ENCODE results near the gene C19orf53. TPM values are rescaled to one million over a fixed set of nuclear protein-coding genes. Genes with fewer than 3 reads are reported as not detected.
"Not testable (repeated sequence)": the region's sequence is repeated elsewhere in the genome, so short reads cannot be mapped to it uniquely, and the experiment has no call there.

C19orf53 gene
- total and polyA plus RNA-seq, 7 experiments from 2014 or later: 57.2 to 289 (median 89.0) TPM

GRCh38 chr19:13779794-13780193, 5.5 kb downstream of the C19orf53 start:
- H3K4me1 ChIP-seq (ENCODE audit: control insufficient read depth in 2 of 2, insufficient read depth in 2 of 2, low read length in 2 of 2): peaks cover 6 to 16% of the 10 kb centered on the region in 2 donors
- POLR2A ChIA-PET: interaction anchor here (1.2 kb wide), 1 partner anchor 82 kb away, joined by 3 read pairs; no protein-coding TSS in a partner anchor
- H3K9me3 Mint-ChIP-seq; H3K27me3 Mint-ChIP-seq; H3K4me3 ChIP-seq (ENCODE audit: low read length); DNase-seq; ATAC-seq; H3K9me3 ChIP-seq (ENCODE audit: control insufficient read depth in 2 of 3, low read length in 3 of 3); H3K27ac ChIP-seq (ENCODE audit: low read depth, low read length); H3K27me3 ChIP-seq (ENCODE audit: control insufficient read depth in 2 of 2, insufficient read depth in 2 of 2, low read length in 2 of 2); H3K4me3 Mint-ChIP-seq: not testable (repeated sequence)
- H3K27ac Mint-ChIP-seq: peak overlapping the region in 2 of 9 donors; percentile 21 to 47
- peaks cover 4 to 19% (median 8%) of the 10 kb centered on the region in 5 donors for H3K36me3 Mint-ChIP-seq
- peaks cover 5 to 40% (median 7%) of the 10 kb centered on the region in 3 experiments for H3K36me3 ChIP-seq (ENCODE audit: control insufficient read depth in 2 of 3, insufficient read depth in 3 of 3, low read length in 3 of 3)
- CTCF ChIA-PET: interaction anchor here (0.6 kb wide), 1 partner anchor 32 kb away, joined by 4 read pairs; no protein-coding TSS in a partner anchor
- intact Hi-C loops (cut with micrococcal nuclease): loop anchor here in 1 of 2 donors (10.0 kb wide), 1 partner anchor 305 kb away; the partner anchor contains the start of gene C19orf67
- H3K4me1 Mint-ChIP-seq: peaks cover 8 to 41% (median 35%) of the 10 kb centered on the region in 7 donors

DNA sequence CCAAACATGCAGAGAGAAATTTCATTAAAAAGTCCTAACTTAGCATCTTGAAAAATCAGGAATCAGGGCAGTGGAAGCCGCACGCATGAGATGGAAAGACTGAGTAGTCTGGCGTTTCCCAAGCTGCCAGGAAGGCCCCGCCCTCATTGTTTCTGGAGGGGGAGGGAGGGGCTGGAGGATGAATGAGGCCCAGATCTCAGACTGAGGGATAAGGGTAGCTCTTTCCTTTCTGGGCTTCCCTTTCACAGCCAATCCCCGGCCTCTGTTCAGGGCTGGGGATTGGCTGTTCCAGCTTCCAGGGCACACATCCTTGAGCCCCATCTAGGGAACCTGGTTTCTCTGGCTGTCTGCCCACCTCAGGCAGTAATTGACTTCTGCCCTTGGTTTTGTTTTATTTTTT, 7.3 kb downstream of the C19orf53 start:
- Mint-ChIP-seq H3K9me3 (no peaks in the 10 kb centered on the region), H3K36me3 (peaks cover 1 to 12% (median 3%) of the 10 kb centered on the region in 5 donors), H3K4me1 (peaks cover 5 to 31% (median 26%) of the 10 kb centered on the region in 7 donors), H3K27ac (peak overlapping the region in 5 of 9 donors; percentile 79 to 88 (median 83)), H3K4me3 (peak overlapping the region in 1 of 10 donors; percentile 20), H3K27me3 (no peaks in the 10 kb centered on the region)
- no peak for ATAC-seq
- ChIA-PET CTCF (interaction anchor here (0.9 to 10.8 kb wide), 4 partner anchors 55 to 78 kb away, joined by 3 to 227 read pairs (median 6); no protein-coding TSS in a partner anchor), POLR2A (interaction anchor here (0.7 to 8.9 kb wide), 4 partner anchors 14 to 81 kb away, joined by 3 to 86 read pairs (median 5); partner anchors contain the start of gene ZSWIM4)
- H3K4me1 ChIP-seq (ENCODE audit: control insufficient read depth in 2 of 2, insufficient read depth in 2 of 2, low read length in 2 of 2): peaks cover 5 to 11% of the 10 kb centered on the region in 2 donors
- intact Hi-C loops (cut with micrococcal nuclease): no loop called here
- no peak for DNase-seq
- H3K27me3 ChIP-seq (ENCODE audit: control insufficient read depth in 2 of 2, insufficient read depth in 2 of 2, low read length in 2 of 2): no peaks in the 10 kb centered on the region
- H3K36me3 ChIP-seq (ENCODE audit: control insufficient read depth in 2 of 3, insufficient read depth in 3 of 3, low read length in 3 of 3): peaks cover 5 to 35% (median 7%) of the 10 kb centered on the region in 3 experiments
- H3K4me3 ChIP-seq (ENCODE audit: low read length): no peak overlapping the region
- no peaks in the 10 kb centered on the region for H3K9me3 ChIP-seq (ENCODE audit: control insufficient read depth in 2 of 3, low read length in 3 of 3)
- H3K27ac ChIP-seq (ENCODE audit: low read depth, low read length): no peak overlapping the region

DNA sequence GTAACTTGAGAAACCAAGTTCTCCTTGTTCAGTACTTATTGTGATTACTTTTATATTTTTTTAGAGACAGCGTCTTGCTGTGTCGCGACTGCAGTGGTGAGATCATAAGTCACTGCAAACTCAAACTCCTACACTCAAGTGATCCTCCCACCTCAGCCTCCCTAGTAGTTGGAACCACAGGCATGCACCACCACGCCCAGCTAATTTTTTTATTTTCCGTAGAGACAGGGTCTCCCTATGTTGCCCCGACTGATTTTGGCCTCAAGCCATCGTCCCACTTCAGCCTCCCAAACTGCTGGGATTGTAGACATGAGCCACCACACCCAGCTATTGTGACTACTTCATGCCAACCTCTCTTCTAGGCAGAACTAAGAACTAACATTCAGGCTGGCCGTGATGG, 8.3 kb downstream of the C19orf53 start:
- DNase-seq (no peak), ATAC-seq (no peak)
- intact Hi-C loops (cut with micrococcal nuclease): no loop called here
- no peak overlapping the region for H3K4me3 ChIP-seq (ENCODE audit: low read length)
- peaks cover 10 to 14% of the 10 kb centered on the region in 2 donors for H3K4me1 ChIP-seq (ENCODE audit: control insufficient read depth in 2 of 2, insufficient read depth in 2 of 2, low read length in 2 of 2)
- no peaks in the 10 kb centered on the region for H3K27me3 Mint-ChIP-seq
- H3K9me3 Mint-ChIP-seq: no peaks in the 10 kb centered on the region
- H3K9me3 ChIP-seq (ENCODE audit: control insufficient read depth in 2 of 3, low read length in 3 of 3): no peaks in the 10 kb centered on the region
- ChIA-PET CTCF (interaction anchor here (0.9 to 10.8 kb wide), 5 partner anchors 8 to 77 kb away, joined by 3 to 227 read pairs (median 3); partner anchors contain the start of gene C19orf53), POLR2A (interaction anchor here (0.7 to 8.9 kb wide), 6 partner anchors 8 to 80 kb away, joined by 3 to 86 read pairs (median 5); partner anchors contain the start of genes C19orf53 and ZSWIM4)
- peaks cover 0 to 32% (median 24%) of the 10 kb centered on the region in 7 donors for H3K4me1 Mint-ChIP-seq
- H3K27ac Mint-ChIP-seq: peak overlapping the region in 7 of 9 donors; percentile 39 to 82 (median 78)
- H3K4me3 Mint-ChIP-seq: no peak overlapping the region
- H3K36me3 Mint-ChIP-seq: peaks cover 0 to 10% (median 0%) of the 10 kb centered on the region in 5 donors
- H3K27ac ChIP-seq (ENCODE audit: low read depth, low read length): no peak overlapping the region
- H3K36me3 ChIP-seq (ENCODE audit: control insufficient read depth in 2 of 3, insufficient read depth in 3 of 3, low read length in 3 of 3): peaks cover 5 to 25% (median 7%) of the 10 kb centered on the region in 3 experiments
- no peaks in the 10 kb centered on the region for H3K27me3 ChIP-seq (ENCODE audit: control insufficient read depth in 2 of 2, insufficient read depth in 2 of 2, low read length in 2 of 2)

DNA sequence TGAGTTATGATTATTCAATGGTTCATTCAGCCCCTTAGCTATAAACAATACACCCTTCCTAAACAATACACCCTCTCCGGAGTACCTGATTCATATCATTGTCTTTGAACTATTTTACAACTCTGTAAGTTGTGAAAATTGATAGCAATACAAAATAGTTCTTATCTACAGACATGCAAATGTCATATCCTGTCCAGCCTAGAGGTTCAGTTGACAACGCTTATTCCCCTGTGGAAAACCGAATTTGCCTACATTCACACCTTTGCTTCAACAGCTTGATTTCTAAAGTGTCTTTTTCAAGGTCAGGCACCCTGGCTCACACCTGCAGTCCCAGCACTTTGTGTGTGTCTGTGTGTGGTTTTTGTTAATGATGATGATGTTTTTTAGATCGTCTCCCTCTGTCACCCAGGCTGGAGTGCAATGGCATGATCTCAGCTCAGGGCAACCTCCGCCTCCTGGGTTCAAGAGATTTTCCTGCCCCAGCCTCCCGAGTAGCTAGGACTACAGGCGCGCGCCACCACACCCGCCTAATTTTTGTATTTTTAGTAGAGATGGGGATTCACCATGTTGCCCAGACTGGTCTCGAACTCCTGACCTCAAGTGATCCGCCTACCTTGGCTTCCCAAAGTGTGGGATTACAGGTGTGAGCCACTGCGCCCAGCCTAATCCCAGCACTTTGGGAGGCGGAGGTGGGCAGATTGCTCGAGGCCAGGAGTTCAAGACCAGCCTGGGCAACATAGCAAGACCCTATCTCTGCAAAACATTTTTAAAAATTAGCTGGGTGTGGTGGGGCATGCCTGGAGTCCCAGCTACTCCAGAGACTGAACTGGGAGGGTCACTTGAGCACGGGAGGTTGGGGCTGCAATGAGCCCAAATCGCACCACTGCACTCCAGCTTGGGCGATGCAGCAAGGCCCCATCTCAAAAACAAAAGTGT, 9.6 kb downstream of the C19orf53 start:
- Histone ChIP-seq H3K4me3 (ENCODE audit: low read length) (no peak overlapping the region), H3K36me3 (ENCODE audit: control insufficient read depth in 2 of 3, insufficient read depth in 3 of 3, low read length in 3 of 3) (peaks cover 2 to 12% (median 6%) of the 10 kb centered on the region in 3 experiments), H3K4me1 (ENCODE audit: control insufficient read depth in 2 of 2, insufficient read depth in 2 of 2, low read length in 2 of 2) (peaks cover 22 to 26% of the 10 kb centered on the region in 2 donors), H3K27me3 (ENCODE audit: control insufficient read depth in 2 of 2, insufficient read depth in 2 of 2, low read length in 2 of 2) (no peaks in the 10 kb centered on the region), H3K9me3 (ENCODE audit: control insufficient read depth in 2 of 3, low read length in 3 of 3) (no peaks in the 10 kb centered on the region), H3K27ac (ENCODE audit: low read depth, low read length) (no peak overlapping the region)
- Mint-ChIP-seq H3K4me3 (no peak overlapping the region), H3K36me3 (peaks cover 0 to 6% (median 0%) of the 10 kb centered on the region in 5 donors), H3K9me3 (peaks cover 0 to under 1% (median 0%) of the 10 kb centered on the region in 11 donors), H3K27ac (peak overlapping the region in 5 of 9 donors; percentile 2 to 82 (median 68)), H3K27me3 (no peaks in the 10 kb centered on the region), H3K4me1 (peaks cover 3 to 41% (median 32%) of the 10 kb centered on the region in 7 donors)
- intact Hi-C loops (cut with micrococcal nuclease): no loop called here
- ATAC-seq (no peak), DNase-seq (no peak)
- CTCF ChIA-PET: interaction anchor here (0.6 to 10.8 kb wide), 12 partner anchors 10 to 505 kb away, joined by 3 to 227 read pairs (median 3); partner anchors contain the start of gene C19orf53
- POLR2A ChIA-PET: interaction anchor here (0.6 to 8.9 kb wide), 9 partner anchors 9 to 82 kb away, joined by 3 to 86 read pairs (median 6); partner anchors contain the start of genes C19orf53 and ZSWIM4

DNA sequence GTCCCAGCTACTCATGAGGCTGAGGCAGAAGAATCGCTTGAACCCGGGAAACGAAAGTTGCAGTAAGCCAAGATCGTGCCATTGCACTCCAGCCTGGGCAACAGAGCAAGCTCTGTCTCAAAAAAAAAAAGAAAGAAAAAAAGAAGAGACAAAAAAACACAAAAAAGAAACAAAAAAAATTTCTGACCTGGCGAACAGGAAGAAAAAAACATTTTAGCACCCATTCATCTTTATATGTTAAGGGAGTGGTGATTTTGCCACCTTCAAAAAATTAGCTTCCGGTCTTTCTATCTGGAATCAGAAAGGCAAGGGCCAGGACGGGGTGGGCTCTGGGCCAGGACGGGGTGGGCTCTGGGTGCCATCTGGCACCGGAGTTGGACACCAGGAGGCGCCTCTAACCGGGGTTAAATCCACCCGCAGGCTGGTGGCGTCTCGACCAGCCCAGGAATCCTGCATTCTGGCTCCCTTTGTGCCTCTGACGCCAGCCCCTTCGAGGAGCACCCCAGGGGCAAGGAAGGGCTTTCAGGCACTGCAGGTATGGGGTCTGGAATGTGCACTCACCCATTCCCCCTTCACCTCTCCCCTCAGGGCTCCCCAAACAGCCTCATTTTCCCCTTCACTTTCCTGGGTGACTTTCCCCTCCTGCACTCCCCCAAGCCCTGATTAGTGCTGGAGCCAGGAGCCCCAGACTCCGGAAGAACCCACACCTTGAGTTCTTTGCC, 10.6 kb downstream of the C19orf53 start:
- intact Hi-C loops (cut with micrococcal nuclease): loop anchor here (1.0 kb wide), 3 partner anchors 48 to 77 kb away; no protein-coding TSS in a partner anchor
- POLR2A ChIA-PET: interaction anchor here (0.7 to 8.9 kb wide), 10 partner anchors 9 to 81 kb away, joined by 3 to 86 read pairs (median 5); partner anchors contain the start of genes C19orf53 and ZSWIM4
- H3K27ac ChIP-seq (ENCODE audit: low read depth, low read length): no peak overlapping the region
- Mint-ChIP-seq H3K27me3 (no peaks in the 10 kb centered on the region), H3K4me3 (peak overlapping the region; percentile 51 to 72 (median 68)), H3K27ac (peak overlapping the region; percentile 58 to 90 (median 80)), H3K9me3 (peaks cover 0 to 1% (median 0%) of the 10 kb centered on the region in 11 donors), H3K36me3 (no peaks in the 10 kb centered on the region), H3K4me1 (peaks cover 7 to 46% (median 32%) of the 10 kb centered on the region in 7 donors)
- H3K4me1 ChIP-seq (ENCODE audit: control insufficient read depth in 2 of 2, insufficient read depth in 2 of 2, low read length in 2 of 2): peaks cover 28 to 32% of the 10 kb centered on the region in 2 donors
- H3K36me3 ChIP-seq (ENCODE audit: control insufficient read depth in 2 of 3, insufficient read depth in 3 of 3, low read length in 3 of 3): peaks cover 0 to 2% (median 0%) of the 10 kb centered on the region in 3 experiments
- H3K27me3 ChIP-seq (ENCODE audit: control insufficient read depth in 2 of 2, insufficient read depth in 2 of 2, low read length in 2 of 2): no peaks in the 10 kb centered on the region
- CTCF ChIA-PET: interaction anchor here (0.6 to 10.8 kb wide), 9 partner anchors 11 to 302 kb away, joined by 3 to 227 read pairs (median 6); partner anchors contain the start of gene C19orf53
- ATAC-seq (peak; percentile 87), DNase-seq (peak; percentile 51 to 73 (median 63))
- H3K9me3 ChIP-seq (ENCODE audit: control insufficient read depth in 2 of 3, low read length in 3 of 3): no peaks in the 10 kb centered on the region
- no peak overlapping the region for H3K4me3 ChIP-seq (ENCODE audit: low read length)

Data from naive thymus-derived CD4-positive, alpha-beta T cell (primary cell).